ENCODE measurements around the gene SYNE2. TPM values are rescaled to one million over a fixed set of nuclear protein-coding genes. Genes with fewer than 3 reads are reported as not detected.
"Not testable (repeated sequence)": the region's sequence is repeated elsewhere in the genome, so short reads cannot be mapped to it uniquely, and the experiment has no call there.

The SYNE2 gene, protein sequence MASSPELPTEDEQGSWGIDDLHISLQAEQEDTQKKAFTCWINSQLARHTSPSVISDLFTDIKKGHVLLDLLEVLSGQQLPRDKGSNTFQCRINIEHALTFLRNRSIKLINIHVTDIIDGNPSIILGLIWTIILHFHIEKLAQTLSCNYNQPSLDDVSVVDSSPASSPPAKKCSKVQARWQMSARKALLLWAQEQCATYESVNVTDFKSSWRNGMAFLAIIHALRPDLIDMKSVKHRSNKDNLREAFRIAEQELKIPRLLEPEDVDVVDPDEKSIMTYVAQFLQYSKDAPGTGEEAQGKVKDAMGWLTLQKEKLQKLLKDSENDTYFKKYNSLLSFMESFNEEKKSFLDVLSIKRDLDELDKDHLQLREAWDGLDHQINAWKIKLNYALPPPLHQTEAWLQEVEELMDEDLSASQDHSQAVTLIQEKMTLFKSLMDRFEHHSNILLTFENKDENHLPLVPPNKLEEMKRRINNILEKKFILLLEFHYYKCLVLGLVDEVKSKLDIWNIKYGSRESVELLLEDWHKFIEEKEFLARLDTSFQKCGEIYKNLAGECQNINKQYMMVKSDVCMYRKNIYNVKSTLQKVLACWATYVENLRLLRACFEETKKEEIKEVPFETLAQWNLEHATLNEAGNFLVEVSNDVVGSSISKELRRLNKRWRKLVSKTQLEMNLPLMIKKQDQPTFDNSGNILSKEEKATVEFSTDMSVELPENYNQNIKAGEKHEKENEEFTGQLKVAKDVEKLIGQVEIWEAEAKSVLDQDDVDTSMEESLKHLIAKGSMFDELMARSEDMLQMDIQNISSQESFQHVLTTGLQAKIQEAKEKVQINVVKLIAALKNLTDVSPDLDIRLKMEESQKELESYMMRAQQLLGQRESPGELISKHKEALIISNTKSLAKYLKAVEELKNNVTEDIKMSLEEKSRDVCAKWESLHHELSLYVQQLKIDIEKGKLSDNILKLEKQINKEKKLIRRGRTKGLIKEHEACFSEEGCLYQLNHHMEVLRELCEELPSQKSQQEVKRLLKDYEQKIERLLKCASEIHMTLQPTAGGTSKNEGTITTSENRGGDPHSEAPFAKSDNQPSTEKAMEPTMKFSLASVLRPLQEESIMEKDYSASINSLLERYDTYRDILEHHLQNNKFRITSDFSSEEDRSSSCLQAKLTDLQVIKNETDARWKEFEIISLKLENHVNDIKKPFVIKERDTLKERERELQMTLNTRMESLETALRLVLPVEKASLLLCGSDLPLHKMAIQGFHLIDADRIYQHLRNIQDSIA (N-terminal part only)
- total RNA-seq: 100 to 1,000 TPM; 147 to 153 TPM

GRCh38 chr14:63852817-63853731 lies at the start of gene SYNE2:
Gene SYNE2 (plus strand): TSS chr14:63853004. CDS start chr14:63909149, 56,145 bp downstream.
- no peaks in the 10 kb centered on the region for H3K9me3 ChIP-seq
- peak within 1 kb of the TSS; percentile 74 to 76 for H3K9ac ChIP-seq (ENCODE audit: low read depth in 2 of 2, low read length in 2 of 2)
- intact Hi-C loops (cut with DNase I): no loop called here
- TF ChIP-seq, protein P1, sequence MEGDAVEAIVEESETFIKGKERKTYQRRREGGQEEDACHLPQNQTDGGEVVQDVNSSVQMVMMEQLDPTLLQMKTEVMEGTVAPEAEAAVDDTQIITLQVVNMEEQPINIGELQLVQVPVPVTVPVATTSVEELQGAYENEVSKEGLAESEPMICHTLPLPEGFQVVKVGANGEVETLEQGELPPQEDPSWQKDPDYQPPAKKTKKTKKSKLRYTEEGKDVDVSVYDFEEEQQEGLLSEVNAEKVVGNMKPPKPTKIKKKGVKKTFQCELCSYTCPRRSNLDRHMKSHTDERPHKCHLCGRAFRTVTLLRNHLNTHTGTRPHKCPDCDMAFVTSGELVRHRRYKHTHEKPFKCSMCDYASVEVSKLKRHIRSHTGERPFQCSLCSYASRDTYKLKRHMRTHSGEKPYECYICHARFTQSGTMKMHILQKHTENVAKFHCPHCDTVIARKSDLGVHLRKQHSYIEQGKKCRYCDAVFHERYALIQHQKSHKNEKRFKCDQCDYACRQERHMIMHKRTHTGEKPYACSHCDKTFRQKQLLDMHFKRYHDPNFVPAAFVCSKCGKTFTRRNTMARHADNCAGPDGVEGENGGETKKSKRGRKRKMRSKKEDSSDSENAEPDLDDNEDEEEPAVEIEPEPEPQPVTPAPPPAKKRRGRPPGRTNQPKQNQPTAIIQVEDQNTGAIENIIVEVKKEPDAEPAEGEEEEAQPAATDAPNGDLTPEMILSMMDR (IDR thresholded peaks at IDR 0.05): no peak
- peak; percentile 86 for DNase-seq
- H3K27ac ChIP-seq: peak within 1 kb of the TSS; percentile 90
- H3K4me3 ChIP-seq: peak within 1 kb of the TSS; percentile 66
- no peaks in the 10 kb centered on the region for H3K27me3 ChIP-seq
- no peaks in the 10 kb centered on the region for H3K36me3 ChIP-seq
- H3K4me1 ChIP-seq: no peaks in the 10 kb centered on the region

GRCh38 chr14:63803221-63803791 lies 49.5 kb upstream of the SYNE2 start:
- H3K27me3 ChIP-seq; H3K27ac ChIP-seq; H3K4me3 ChIP-seq; H3K36me3 ChIP-seq; intact Hi-C loops (cut with DNase I); H3K9ac ChIP-seq (ENCODE audit: low read depth in 2 of 2, low read length in 2 of 2); DNase-seq; H3K4me1 ChIP-seq; H3K9me3 ChIP-seq: not testable (repeated sequence)

- intact Hi-C loops (cut with DNase I); H3K27ac ChIP-seq; H3K4me1 ChIP-seq; H3K9ac ChIP-seq (ENCODE audit: low read depth in 2 of 2, low read length in 2 of 2); H3K36me3 ChIP-seq; H3K4me3 ChIP-seq; DNase-seq; H3K27me3 ChIP-seq; H3K9me3 ChIP-seq: not testable (repeated sequence)
Observed at GRCh38 chr14:63806064-63806463, 46.7 kb upstream of the SYNE2 start.

GRCh38 chr14:63811692-63812091 lies 41.1 kb upstream of the SYNE2 start:
- H3K9me3 ChIP-seq; H3K27me3 ChIP-seq; H3K4me1 ChIP-seq; H3K36me3 ChIP-seq; H3K27ac ChIP-seq; DNase-seq; intact Hi-C loops (cut with DNase I); H3K4me3 ChIP-seq; H3K9ac ChIP-seq (ENCODE audit: low read depth in 2 of 2, low read length in 2 of 2): not testable (repeated sequence)

GRCh38 chr14:63833728-63834127 lies 19.1 kb upstream of the SYNE2 start:
- Histone ChIP-seq H3K9ac (ENCODE audit: low read depth in 2 of 2, low read length in 2 of 2) (no peak overlapping the region), H3K36me3 (no peaks in the 10 kb centered on the region), H3K9me3 (no peaks in the 10 kb centered on the region), H3K4me1 (no peaks in the 10 kb centered on the region), H3K27ac (no peak overlapping the region), H3K4me3 (no peak overlapping the region), H3K27me3 (no peaks in the 10 kb centered on the region)
- no peak for DNase-seq
- TF ChIP-seq, protein P1 (IDR thresholded peaks at IDR 0.05): no peak
- intact Hi-C loops (cut with DNase I): no loop called here

- no peaks in the 10 kb centered on the region for H3K27me3 ChIP-seq
- H3K9ac ChIP-seq (ENCODE audit: low read depth in 2 of 2, low read length in 2 of 2): no peak overlapping the region
- no peak overlapping the region for H3K4me3 ChIP-seq
- peak; percentile 64 for DNase-seq
- intact Hi-C loops (cut with DNase I): no loop called here
- no peaks in the 10 kb centered on the region for H3K4me1 ChIP-seq
- no peak overlapping the region for H3K27ac ChIP-seq
- H3K9me3 ChIP-seq: no peaks in the 10 kb centered on the region
- H3K36me3 ChIP-seq: no peaks in the 10 kb centered on the region
- TF ChIP-seq, protein P1 (IDR thresholded peaks at IDR 0.05): peak; percentile 28
Observed at GRCh38 chr14:63840981-63841380, 11.8 kb upstream of the SYNE2 start.
